ENCODE measurements around the gene MBNL3.

MBNL3 gene

DNA sequence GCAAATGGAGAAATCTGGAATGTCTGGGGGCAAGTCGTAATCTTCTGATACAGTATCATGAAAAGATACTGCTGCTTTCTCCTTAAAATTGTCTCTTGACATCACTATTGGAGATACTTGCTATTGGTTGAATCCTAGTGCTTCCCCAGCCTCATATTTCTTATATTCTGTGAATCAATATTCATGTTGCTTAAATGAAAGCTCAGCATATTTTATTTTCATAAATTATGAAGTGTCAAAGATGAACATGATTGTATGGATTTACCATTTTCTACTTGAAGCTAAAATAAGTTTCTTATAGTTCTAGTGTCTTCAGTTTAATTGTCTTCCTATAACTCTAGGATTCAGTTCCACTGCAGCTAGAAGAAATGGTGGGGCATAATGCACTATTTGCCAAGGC lies 29.6 kb upstream of the MBNL3 start:
- no peak for DNase-seq (ENCODE audit: extremely low read depth, low read depth)
- TF ChIP-seq CTCF (IDR thresholded peaks at IDR 0.05; ENCODE audit: low read depth, low read length), result no peak

DNA sequence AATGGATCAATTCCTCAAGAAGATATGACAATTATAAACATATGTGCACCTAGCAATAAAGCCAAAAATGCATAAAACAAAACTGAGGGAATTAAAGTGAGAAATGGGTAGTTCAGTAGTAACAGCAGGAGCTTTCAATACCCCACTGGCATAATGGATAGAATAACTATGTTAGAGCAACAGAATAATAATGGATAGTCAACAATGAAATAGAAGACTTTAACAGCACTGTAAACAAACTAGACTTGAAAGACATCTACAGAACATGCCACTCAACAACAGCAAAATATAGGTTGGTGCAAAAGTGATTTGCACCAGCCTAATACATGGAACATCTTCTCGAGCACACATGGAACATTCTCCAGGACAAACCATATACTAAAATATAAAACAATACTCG lies 20.0 kb upstream of the MBNL3 start:
- no peak for DNase-seq (ENCODE audit: extremely low read depth, low read depth)
- no peak for TF ChIP-seq CTCF (IDR thresholded peaks at IDR 0.05; ENCODE audit: low read depth, low read length)

GRCh38 chrX:132505116-132505515 lies 16.3 kb upstream of the MBNL3 start:
- TF ChIP-seq CTCF (IDR thresholded peaks at IDR 0.05; ENCODE audit: low read depth, low read length), result peak; percentile 5
- no peak for DNase-seq (ENCODE audit: extremely low read depth, low read depth)

- no peak for TF ChIP-seq CTCF (IDR thresholded peaks at IDR 0.05; ENCODE audit: low read depth, low read length)
- no peak for DNase-seq (ENCODE audit: extremely low read depth, low read depth)
These were observed 15.6 kb upstream of the MBNL3 start for GRCh38 chrX:132504417-132504816.

DNA sequence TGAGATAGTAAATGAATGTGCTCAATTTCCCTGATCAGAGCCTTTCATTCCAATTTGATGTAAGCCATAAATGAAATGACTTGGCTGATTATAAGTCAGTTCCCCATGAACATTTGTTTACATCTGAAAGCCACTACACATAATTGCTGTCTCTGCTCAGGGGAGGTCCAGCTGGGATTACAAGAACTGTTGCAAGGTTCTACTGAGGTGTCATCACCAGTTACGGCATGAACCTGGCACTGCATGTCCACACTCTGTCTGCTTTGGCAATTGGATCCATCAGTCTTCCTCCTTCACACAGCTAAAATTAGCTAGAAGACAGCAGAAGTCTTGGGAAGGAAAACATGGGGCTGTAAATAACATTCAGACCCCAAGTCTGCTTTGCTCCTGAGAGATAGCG lies 12.8 kb upstream of the MBNL3 start:
- no peak for TF ChIP-seq CTCF (IDR thresholded peaks at IDR 0.05; ENCODE audit: low read depth, low read length)
- DNase-seq (ENCODE audit: extremely low read depth, low read depth), result no peak

- DNase-seq (ENCODE audit: extremely low read depth, low read depth), result no peak
- no peak for TF ChIP-seq CTCF (IDR thresholded peaks at IDR 0.05; ENCODE audit: low read depth, low read length)
These were observed 8.6 kb upstream of the MBNL3 start for GRCh38 chrX:132497432-132497831.

- no peak for TF ChIP-seq CTCF (IDR thresholded peaks at IDR 0.05; ENCODE audit: low read depth, low read length)
- DNase-seq (ENCODE audit: extremely low read depth, low read depth), result no peak
These were observed 4.3 kb upstream of the MBNL3 start for GRCh38 chrX:132493095-132493494.

All from AG09319 (cell line).